ENCODE results near the gene IRS1.

The IRS1 gene

GRCh38 chr2:226747288-226747687, 52.3 kb downstream of the IRS1 start:
- Mint-ChIP-seq H3K36me3 (peaks cover 2% of the 10 kb centered on the region), H3K9me3 (no peaks in the 10 kb centered on the region), H3K27ac (no peak overlapping the region), H3K4me3 (no peak overlapping the region), H3K27me3 (peaks cover 4% of the 10 kb centered on the region), H3K4me1 (no peaks in the 10 kb centered on the region)
- CTCF ChIA-PET, result no interaction called here
- no peak for DNase-seq

- H3K4me1 Mint-ChIP-seq, result no peaks in the 10 kb centered on the region
- H3K9me3 Mint-ChIP-seq, result no peaks in the 10 kb centered on the region
- peaks cover 2% of the 10 kb centered on the region for H3K36me3 Mint-ChIP-seq
- H3K27me3 Mint-ChIP-seq, result peaks cover 8% of the 10 kb centered on the region
- no peak overlapping the region for H3K4me3 Mint-ChIP-seq
- no peak overlapping the region for H3K27ac Mint-ChIP-seq
- DNase-seq, result no peak
- CTCF ChIA-PET, result no interaction called here
Measured at GRCh38 chr2:226746196-226746800, 53.3 kb downstream of the IRS1 start.

GRCh38 chr2:226743915-226744314, 55.7 kb downstream of the IRS1 start:
- peaks cover 3% of the 10 kb centered on the region for H3K4me1 Mint-ChIP-seq
- H3K27me3 Mint-ChIP-seq, result peaks cover 8% of the 10 kb centered on the region
- H3K36me3 Mint-ChIP-seq, result no peaks in the 10 kb centered on the region
- H3K9me3 Mint-ChIP-seq, result no peaks in the 10 kb centered on the region
- no peak for DNase-seq
- no peak overlapping the region for H3K27ac Mint-ChIP-seq
- H3K4me3 Mint-ChIP-seq, result no peak overlapping the region
- CTCF ChIA-PET, result no interaction called here

- H3K4me1 Mint-ChIP-seq, result peaks cover 3% of the 10 kb centered on the region
- H3K36me3 Mint-ChIP-seq, result no peaks in the 10 kb centered on the region
- no peak overlapping the region for H3K4me3 Mint-ChIP-seq
- no peak overlapping the region for H3K27ac Mint-ChIP-seq
- H3K9me3 Mint-ChIP-seq, result no peaks in the 10 kb centered on the region
- CTCF ChIA-PET, result no interaction called here
- peaks cover 8% of the 10 kb centered on the region for H3K27me3 Mint-ChIP-seq
- DNase-seq, result no peak
Measured at GRCh38 chr2:226742347-226742746, 57.3 kb downstream of the IRS1 start.

- no peak overlapping the region for H3K4me3 Mint-ChIP-seq
- CTCF ChIA-PET, result no interaction called here
- no peak for DNase-seq
- H3K27me3 Mint-ChIP-seq, result peaks cover 8% of the 10 kb centered on the region
- peaks cover 3% of the 10 kb centered on the region for H3K4me1 Mint-ChIP-seq
- no peak overlapping the region for H3K27ac Mint-ChIP-seq
- peaks cover 2% of the 10 kb centered on the region for H3K36me3 Mint-ChIP-seq
- H3K9me3 Mint-ChIP-seq, result no peaks in the 10 kb centered on the region
Measured at GRCh38 chr2:226740039-226740648, 59.5 kb downstream of the IRS1 start.

- H3K4me1 Mint-ChIP-seq, result peaks cover 3% of the 10 kb centered on the region
- CTCF ChIA-PET, result no interaction called here
- H3K36me3 Mint-ChIP-seq, result peaks cover 2% of the 10 kb centered on the region
- H3K27me3 Mint-ChIP-seq, result peaks cover 8% of the 10 kb centered on the region
- no peak overlapping the region for H3K4me3 Mint-ChIP-seq
- DNase-seq, result no peak
- no peaks in the 10 kb centered on the region for H3K9me3 Mint-ChIP-seq
- no peak overlapping the region for H3K27ac Mint-ChIP-seq
Measured at GRCh38 chr2:226739545-226740030, 60.0 kb downstream of the IRS1 start.

GRCh38 chr2:226738821-226739544, 60.6 kb downstream of the IRS1 start:
- H3K4me1 Mint-ChIP-seq, result peaks cover 3% of the 10 kb centered on the region
- H3K4me3 Mint-ChIP-seq, result no peak overlapping the region
- no peaks in the 10 kb centered on the region for H3K9me3 Mint-ChIP-seq
- H3K27ac Mint-ChIP-seq, result no peak overlapping the region
- peaks cover 8% of the 10 kb centered on the region for H3K27me3 Mint-ChIP-seq
- CTCF ChIA-PET, result no interaction called here
- no peak for DNase-seq
- H3K36me3 Mint-ChIP-seq, result peaks cover 2% of the 10 kb centered on the region

GRCh38 chr2:226738191-226738820, 61.3 kb downstream of the IRS1 start:
- no peak overlapping the region for H3K27ac Mint-ChIP-seq
- peaks cover 8% of the 10 kb centered on the region for H3K27me3 Mint-ChIP-seq
- no peak for DNase-seq
- no peaks in the 10 kb centered on the region for H3K9me3 Mint-ChIP-seq
- peaks cover 7% of the 10 kb centered on the region for H3K4me1 Mint-ChIP-seq
- CTCF ChIA-PET, result no interaction called here
- peaks cover 2% of the 10 kb centered on the region for H3K36me3 Mint-ChIP-seq
- no peak overlapping the region for H3K4me3 Mint-ChIP-seq

- Mint-ChIP-seq H3K4me1 (peaks cover 7% of the 10 kb centered on the region), H3K27ac (no peak overlapping the region), H3K9me3 (no peaks in the 10 kb centered on the region), H3K4me3 (no peak overlapping the region), H3K36me3 (peaks cover 2% of the 10 kb centered on the region), H3K27me3 (no peaks in the 10 kb centered on the region)
- DNase-seq, result no peak
- CTCF ChIA-PET, result interaction anchor here (0.7 kb wide), 1 partner anchor 25 kb away, joined by 4 read pairs; no protein-coding TSS in a partner anchor
Measured at GRCh38 chr2:226736382-226736781, 63.2 kb downstream of the IRS1 start.

- Mint-ChIP-seq H3K27me3 (no peaks in the 10 kb centered on the region), H3K9me3 (no peaks in the 10 kb centered on the region), H3K4me3 (no peak overlapping the region), H3K36me3 (peaks cover 2% of the 10 kb centered on the region), H3K27ac (no peak overlapping the region), H3K4me1 (peaks cover 5% of the 10 kb centered on the region)
- DNase-seq, result no peak
- CTCF ChIA-PET, result no interaction called here
Measured at GRCh38 chr2:226733927-226734564, 65.6 kb downstream of the IRS1 start.

GRCh38 chr2:226733189-226733858, 66.3 kb downstream of the IRS1 start:
- Mint-ChIP-seq H3K27ac (no peak overlapping the region), H3K4me3 (no peak overlapping the region), H3K4me1 (peaks cover 4% of the 10 kb centered on the region), H3K36me3 (peaks cover 2% of the 10 kb centered on the region), H3K9me3 (no peaks in the 10 kb centered on the region), H3K27me3 (no peaks in the 10 kb centered on the region)
- CTCF ChIA-PET, result no interaction called here
- DNase-seq, result no peak

GRCh38 chr2:226732478-226733188, 67.0 kb downstream of the IRS1 start:
- H3K9me3 Mint-ChIP-seq, result no peaks in the 10 kb centered on the region
- no peaks in the 10 kb centered on the region for H3K27me3 Mint-ChIP-seq
- H3K27ac Mint-ChIP-seq, result no peak overlapping the region
- peaks cover 2% of the 10 kb centered on the region for H3K36me3 Mint-ChIP-seq
- H3K4me1 Mint-ChIP-seq, result peaks cover 4% of the 10 kb centered on the region
- DNase-seq, result no peak
- H3K4me3 Mint-ChIP-seq, result no peak overlapping the region
- CTCF ChIA-PET, result no interaction called here

- Mint-ChIP-seq H3K4me1 (peaks cover 8% of the 10 kb centered on the region), H3K27me3 (peaks cover 10% of the 10 kb centered on the region), H3K36me3 (no peaks in the 10 kb centered on the region), H3K9me3 (no peaks in the 10 kb centered on the region), H3K27ac (no peak overlapping the region), H3K4me3 (no peak overlapping the region)
- CTCF ChIA-PET, result no interaction called here
- no peak for DNase-seq
Measured at GRCh38 chr2:226730481-226730880, 69.1 kb downstream of the IRS1 start.

Measured in activated naive CD4-positive, alpha-beta T cell treated with anti-CD3 and anti-CD28 coated beads, Interleukin-2, amount 10 ng/mL, durations not matched to agents 7 days and 5 days (primary cell).